CD14-positive monocyte (primary cell): Measurements from ENCODE around the gene STOML3. TPM values are rescaled to one million over a fixed set of nuclear protein-coding genes. Genes with fewer than 3 reads are reported as not detected.

Experiments
- DNase-seq, 3 donors: peaks; one replicate each; pipeline ENCODE4 v3.0.0-alpha.2; 2011 to 2022
- H2AFZ ChIP-seq: 2 replicates; pipeline ENCODE4 v1.6.0; 2012; ENCODE audit warnings: mild to moderate bottlenecking, low read depth, low read length, inconsistent platforms; ENCODE audit not compliant: insufficient read depth, poor library complexity, severe bottlenecking
- H3K27ac ChIP-seq, 2 donors: 1 replicate in 1 of 2; 2 replicates in 1 of 2; pipeline ENCODE4 v1.5.1; 2012 to 2013; ENCODE audit warnings: low read length in 2 of 2, control low read depth in 1 of 2, inconsistent platforms in 1 of 2, low read depth in 1 of 2, mild to moderate bottlenecking in 1 of 2
- H3K27me3 ChIP-seq, 2 donors: one replicate each; pipeline versions ENCODE4 v1.6.0 to v1.6.1; 2011 to 2013; ENCODE audit warnings: low read length in 2 of 2; ENCODE audit not compliant: control insufficient read depth in 2 of 2, insufficient read depth in 2 of 2
- H3K36me3 ChIP-seq, 2 donors: replicated peaks in 1 of 2; 1 replicate in 1 of 2; 2 replicates in 1 of 2; pipeline versions ENCODE4 v1.5.1 to v1.6.1; 2012 to 2013; ENCODE audit warnings: low read length in 2 of 2, control low read depth in 1 of 2, inconsistent platforms in 1 of 2, mild to moderate bottlenecking in 1 of 2; ENCODE audit not compliant: insufficient read depth in 2 of 2, control insufficient read depth in 1 of 2
- H3K4me1 ChIP-seq, 2 donors: 1 replicate in 1 of 2; 2 replicates in 1 of 2; pipeline versions ENCODE4 v1.5.1 to v1.6.1; 2012 to 2013; ENCODE audit warnings: low read length in 2 of 2, control low read depth in 1 of 2, inconsistent platforms in 1 of 2, mild to moderate bottlenecking in 1 of 2, moderate library complexity in 1 of 2; ENCODE audit not compliant: insufficient read depth in 2 of 2, control insufficient read depth in 1 of 2
- H3K4me2 ChIP-seq: replicated peaks from 2 replicates; pipeline ENCODE3; 2012; ENCODE audit warnings: low read length, moderate library complexity, mild to moderate bottlenecking; ENCODE audit not compliant: poor library complexity, severe bottlenecking; ENCODE audit errors: extremely low read depth
- H3K4me3 ChIP-seq, 3 experiments: fragments of 200-600 bp in 1 of 3; sonication (generic) in 1 of 3; replicated peaks in 1 of 3; 1 replicate in 2 of 3; 2 replicates in 1 of 3; pipeline ENCODE4 v1.5.1; 2011 to 2013; ENCODE audit warnings: low read length in 3 of 3, mild to moderate bottlenecking in 3 of 3, control low read depth in 2 of 3, low read depth in 2 of 3, inconsistent platforms in 1 of 3, moderate library complexity in 1 of 3
- H3K79me2 ChIP-seq: 2 replicates; pipeline ENCODE4 v1.6.0; 2012; ENCODE audit warnings: mild to moderate bottlenecking, control low read depth, inconsistent platforms, low read length, moderate library complexity; ENCODE audit not compliant: insufficient read depth
- H3K9ac ChIP-seq: 2 replicates; pipeline ENCODE4 v1.6.0; 2017; ENCODE audit warnings: low read length, mild to moderate bottlenecking; ENCODE audit not compliant: insufficient read depth, poor library complexity, severe bottlenecking
- H3K9me3 ChIP-seq, 2 donors: replicated peaks in 1 of 2; 1 replicate in 1 of 2; 2 replicates in 1 of 2; pipeline versions ENCODE4 v1.5.1 to v1.6.1; 2012 to 2013; ENCODE audit warnings: low read length in 2 of 2, control low read depth in 1 of 2; ENCODE audit not compliant: control insufficient read depth in 1 of 2, insufficient read depth in 1 of 2
- H4K20me1 ChIP-seq: 2 replicates; pipeline ENCODE4 v1.6.0; 2012; ENCODE audit warnings: mild to moderate bottlenecking, low read length, control low read depth, moderate library complexity; ENCODE audit not compliant: insufficient read depth
- H3K27ac Mint-ChIP-seq, 7 donors: one replicate each; pipeline ENCODE4 v1.8.0; 2020; ENCODE audit warnings: mild to moderate bottlenecking in 7 of 7, mixed read lengths in 7 of 7, moderate library complexity in 6 of 7, inconsistent platforms in 2 of 7
- H3K27me3 Mint-ChIP-seq, 3 donors: one replicate each; pipeline ENCODE4 v1.8.0; 2021 to 2022; ENCODE audit warnings: low read depth in 3 of 3, mild to moderate bottlenecking in 3 of 3, mixed read lengths in 3 of 3, moderate library complexity in 3 of 3, inconsistent platforms in 1 of 3
- H3K36me3 Mint-ChIP-seq, 2 donors: one replicate each; pipeline ENCODE4 v1.8.0; 2020; ENCODE audit warnings: mixed read lengths in 2 of 2, inconsistent platforms in 1 of 2, mild to moderate bottlenecking in 1 of 2
- H3K4me1 Mint-ChIP-seq: one replicate; pipeline ENCODE4 v1.8.0; 2020; ENCODE audit warnings: mild to moderate bottlenecking, mixed read lengths
- H3K4me3 Mint-ChIP-seq, 2 donors: one replicate each; pipeline ENCODE4 v1.8.0; 2020; ENCODE audit warnings: mild to moderate bottlenecking in 2 of 2, mixed read lengths in 2 of 2, moderate library complexity in 1 of 2
- H3K9me3 Mint-ChIP-seq, 7 donors: one replicate each; pipeline ENCODE4 v1.8.0; 2020 to 2022; ENCODE audit warnings: mixed read lengths in 7 of 7, mild to moderate bottlenecking in 6 of 7, moderate library complexity in 6 of 7, inconsistent platforms in 2 of 7
- CTCF ChIP-seq: fragments of 200-600 bp; IDR thresholded peaks from one replicate; pipeline ENCODE4 v1.8.0; 2022; ENCODE audit warnings: antibody characterized with exemption, mild to moderate bottlenecking
- WGBS: methylation state at CpG from one replicate; pipeline ENCODE4 v1.1.5; 2013; ENCODE audit warnings: missing lambda C conversion rate; ENCODE audit not compliant: insufficient coverage; 5-methylcytosine and 5-hydroxymethylcytosine counted together
- intact Hi-C, 2 donors: fragments of 100-400 bp; cut with micrococcal nuclease; formaldehyde crosslinking; loops; one replicate each; pipeline versions ENCODE4 v1.15.0 to v1.15.1; 2023
- polyA plus RNA-seq, 3 donors: library from polyadenylated mRNA; depleted of rRNA in 1 of 3; unstranded in 2 of 3; stranded (reverse) in 1 of 3; fragments of 300-500 nt in 2 of 3; fragments of >200 nt in 1 of 3; fragmentation: Illumina TruSeq in 2 of 3; gene quantifications; 1 replicate in 2 of 3; 2 replicates in 1 of 3; pipeline ENCODE4 v1.2.3, GENCODE V29; 2012 to 2021

STOML3 gene
- polyA plus RNA-seq, 3 donors = not detected

DNA sequence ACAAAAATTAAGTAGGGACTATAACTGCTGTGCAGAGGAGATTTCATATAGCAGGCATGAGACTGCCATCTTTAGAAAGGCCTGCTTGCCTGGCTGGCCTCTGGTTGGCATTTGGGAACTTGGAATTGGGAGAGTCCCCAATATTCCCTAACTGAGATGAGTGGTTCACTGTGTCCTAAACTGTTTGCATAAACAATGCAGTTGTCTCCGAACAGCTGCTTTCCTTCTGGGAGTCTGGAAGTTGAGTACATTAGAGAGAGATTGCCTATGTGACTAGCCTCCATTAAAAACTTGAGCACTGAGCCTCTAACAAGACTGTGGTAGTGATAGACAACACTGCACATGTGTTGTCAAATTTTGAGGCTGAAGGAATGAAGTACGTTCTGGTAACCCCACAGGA, 47.4 kb downstream of the STOML3 start:
- H3K36me3 ChIP-seq = no peaks in the 10 kb centered on the region
- no peaks in the 10 kb centered on the region for H4K20me1 ChIP-seq
- H3K27ac ChIP-seq = no peak overlapping the region
- H3K4me2 ChIP-seq = no peak overlapping the region
- H3K27me3 Mint-ChIP-seq = peaks cover 1 to 5% (median 2%) of the 10 kb centered on the region in 3 donors
- intact Hi-C loops = no loop called here
- WGBS = 100% methylated on average over 1 of the region's 2 CpGs
- no peak overlapping the region for H3K4me3 Mint-ChIP-seq
- no peak overlapping the region for H3K9ac ChIP-seq
- no peak for DNase-seq
- TF ChIP-seq CTCF = no peak
- peaks cover 0 to 8% of the 10 kb centered on the region in 2 donors for H3K9me3 ChIP-seq
- H3K9me3 Mint-ChIP-seq = peaks cover 0 to 7% (median under 1%) of the 10 kb centered on the region in 7 donors
- H3K4me1 ChIP-seq = no peaks in the 10 kb centered on the region
- no peaks in the 10 kb centered on the region for H3K27me3 ChIP-seq
- no peaks in the 10 kb centered on the region for H3K4me1 Mint-ChIP-seq
- H3K4me3 ChIP-seq = no peak overlapping the region
- H3K79me2 ChIP-seq = no peaks in the 10 kb centered on the region
- no peak overlapping the region for H3K27ac Mint-ChIP-seq
- no peaks in the 10 kb centered on the region for H3K36me3 Mint-ChIP-seq
- no peak overlapping the region for H2AFZ ChIP-seq

- H3K9me3 ChIP-seq = no peaks in the 10 kb centered on the region
- H3K79me2 ChIP-seq = no peaks in the 10 kb centered on the region
- Mint-ChIP-seq H3K4me1 (no peaks in the 10 kb centered on the region), H3K36me3 (no peaks in the 10 kb centered on the region), H3K9me3 (peaks cover 0 to 7% (median 0%) of the 10 kb centered on the region in 7 donors), H3K27ac (no peak overlapping the region), H3K4me3 (no peak overlapping the region), H3K27me3 (peaks cover 1 to 3% (median 2%) of the 10 kb centered on the region in 3 donors)
- no peak overlapping the region for H3K4me2 ChIP-seq
- no peaks in the 10 kb centered on the region for H3K27me3 ChIP-seq
- no peak overlapping the region for H3K27ac ChIP-seq
- WGBS = 94% methylated on average over 2 of the region's 3 CpGs
- H3K4me1 ChIP-seq = no peaks in the 10 kb centered on the region
- no peaks in the 10 kb centered on the region for H4K20me1 ChIP-seq
- no peak overlapping the region for H3K9ac ChIP-seq
- H3K4me3 ChIP-seq = no peak overlapping the region
- intact Hi-C loops = no loop called here
- no peak overlapping the region for H2AFZ ChIP-seq
- no peak for TF ChIP-seq CTCF
- H3K36me3 ChIP-seq = no peaks in the 10 kb centered on the region
- DNase-seq = no peak
These were observed 49.2 kb downstream of the STOML3 start for GRCh38 chr13:38941353-38941945.
